Astrocyte of the spinal cord (primary cell): ENCODE measurements around the gene TMEM260.
"Not testable (repeated sequence)": the region's sequence is repeated elsewhere in the genome, so short reads cannot be mapped to it uniquely, and the experiment has no call there.

Source experiments
- DNase-seq: peaks from one replicate; pipeline ENCODE4 v3.0.0; 2011; ENCODE audit warnings: low read depth, low spot score
- H3K4me3 ChIP-seq: 2 replicates; pipeline ENCODE4 v1.5.1; 2011; ENCODE audit warnings: low read depth, mild to moderate bottlenecking, low read length, moderate library complexity
- CTCF ChIP-seq: IDR thresholded peaks from 2 replicates; pipeline ENCODE4 v1.5.1; 2012; ENCODE audit warnings: low read depth, mild to moderate bottlenecking, low read length, inconsistent platforms
- in situ Hi-C: cut with HindIII; loops from 2 replicates; pipeline ENCODE4 v1.10.0; 2017; ENCODE audit warnings: low sequenced_read_pairs

The TMEM260 gene

GRCh38 chr14:56590535-56590960 lies 10.9 kb downstream of the TMEM260 start:
- DNase-seq, result no peak
- no peak overlapping the region for H3K4me3 ChIP-seq
- in situ Hi-C loops, result no loop called here
- no peak for TF ChIP-seq CTCF

DNA sequence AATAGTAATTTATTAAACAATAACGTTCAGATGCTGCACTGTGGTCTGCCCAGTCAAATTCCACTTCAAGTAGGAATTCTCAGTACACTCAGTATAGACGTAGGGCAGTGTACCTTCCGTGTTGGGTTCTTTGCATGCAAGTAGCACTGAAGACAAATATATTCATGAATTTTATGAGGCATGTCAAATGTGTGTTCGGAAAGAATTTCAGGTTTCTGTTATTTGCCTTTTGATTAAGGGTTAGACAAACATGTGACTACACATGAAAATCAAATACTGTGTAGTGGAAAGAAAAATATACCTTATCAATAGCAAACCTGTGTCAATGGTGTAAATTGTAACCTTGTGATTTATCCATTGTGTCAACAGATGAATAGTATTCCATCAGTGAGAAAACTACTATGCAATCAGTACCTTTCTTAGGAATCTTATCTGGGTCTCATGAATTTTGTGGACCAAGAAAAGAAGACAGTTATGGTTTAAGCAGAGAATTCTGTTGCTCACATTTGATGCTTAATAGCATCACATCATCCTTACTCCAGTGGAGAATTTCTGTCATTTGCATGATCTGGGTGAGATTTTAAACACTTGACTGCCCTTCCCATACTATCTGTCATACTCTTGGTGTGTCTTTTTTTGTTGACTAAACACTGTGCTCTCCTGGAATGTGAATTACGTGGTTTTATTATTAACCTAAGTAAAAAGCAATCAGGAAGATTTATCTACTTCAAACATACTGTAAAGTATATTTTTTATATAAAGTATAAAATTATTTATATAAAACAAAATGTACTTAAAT lies 13.3 kb downstream of the TMEM260 start:
- no peak overlapping the region for H3K4me3 ChIP-seq
- TF ChIP-seq CTCF, result no peak
- DNase-seq, result no peak
- in situ Hi-C loops, result no loop called here

DNA sequence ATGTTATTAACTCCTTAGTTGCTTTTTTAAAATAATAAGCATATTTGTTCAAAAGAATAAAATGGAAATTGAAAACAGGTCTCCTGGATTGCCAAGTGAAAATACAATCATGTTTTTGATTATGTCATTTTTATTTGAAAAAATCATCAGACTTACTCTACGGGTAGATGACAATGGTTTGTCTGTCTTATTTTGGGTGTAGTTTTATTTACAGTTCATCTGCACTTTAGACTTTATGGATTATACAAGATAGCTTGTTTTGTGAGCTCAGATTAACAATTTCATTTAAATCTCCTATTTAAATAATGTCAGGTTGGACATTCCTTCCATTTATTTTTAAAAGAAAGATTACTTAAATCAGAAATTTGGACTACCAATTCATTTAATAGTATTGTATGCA lies 14.8 kb downstream of the TMEM260 start:
- DNase-seq, result no peak
- in situ Hi-C loops, result no loop called here
- TF ChIP-seq CTCF, result no peak
- H3K4me3 ChIP-seq, result no peak overlapping the region

DNA sequence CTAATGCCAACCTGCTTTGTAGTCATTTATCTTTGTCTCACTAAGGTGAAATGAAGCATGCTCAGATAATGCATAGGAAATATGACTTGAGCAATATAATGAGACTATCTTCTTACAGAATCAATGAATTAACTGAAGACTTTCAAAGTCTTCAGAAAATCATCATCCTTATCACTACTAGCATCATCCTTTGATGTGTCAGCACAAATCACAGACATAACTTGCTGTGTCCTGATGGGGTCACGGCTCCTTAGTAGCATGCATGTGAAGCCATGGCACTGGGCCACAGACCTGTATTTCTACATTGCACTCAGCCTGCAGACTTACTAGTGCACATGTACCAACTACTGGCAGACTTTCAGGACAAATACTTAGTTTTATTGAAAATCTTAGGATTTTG lies 18.9 kb downstream of the TMEM260 start:
- in situ Hi-C loops, result no loop called here
- DNase-seq, result no peak
- TF ChIP-seq CTCF, result no peak
- no peak overlapping the region for H3K4me3 ChIP-seq

DNA sequence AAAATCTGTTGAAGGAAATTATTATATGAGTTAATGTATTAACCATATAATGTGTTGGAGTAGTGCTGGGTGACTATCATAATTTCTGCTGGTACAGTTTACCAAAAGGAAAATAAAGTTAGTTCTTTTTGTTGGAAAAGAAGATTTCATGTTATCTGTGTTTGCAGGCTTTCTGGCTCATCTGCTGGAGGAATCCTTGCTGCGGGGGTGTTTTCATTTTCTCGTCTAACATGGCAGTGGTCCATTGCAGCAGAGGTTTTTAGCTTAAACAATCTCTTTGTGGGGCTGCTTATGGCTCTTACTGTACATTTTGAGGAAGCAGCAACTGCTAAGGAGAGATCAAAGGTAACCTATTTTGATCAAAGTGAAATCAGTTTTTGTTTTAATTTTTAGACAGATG lies 24.1 kb downstream of the TMEM260 start:
- in situ Hi-C loops, result no loop called here
- no peak for TF ChIP-seq CTCF
- no peak overlapping the region for H3K4me3 ChIP-seq
- no peak for DNase-seq

DNA sequence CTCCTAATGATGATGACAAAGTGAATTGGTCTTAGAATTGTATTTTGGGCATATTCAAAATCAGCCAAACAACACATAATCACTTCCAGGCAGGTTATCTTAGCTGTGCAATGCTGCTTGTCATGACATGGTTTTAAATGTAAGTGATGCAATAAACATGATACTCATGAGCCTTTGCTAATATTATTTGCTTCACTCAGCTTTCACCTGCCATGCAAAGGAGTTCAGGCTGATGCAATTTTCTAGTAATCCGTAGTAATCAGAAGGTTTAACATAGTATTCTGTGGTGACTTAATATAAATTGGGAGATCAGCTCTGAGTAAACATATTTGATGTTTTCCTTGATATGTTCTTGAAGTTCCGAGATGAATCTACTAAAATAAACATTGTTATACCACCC lies 29.1 kb downstream of the TMEM260 start:
- no peak overlapping the region for H3K4me3 ChIP-seq
- in situ Hi-C loops, result no loop called here
- TF ChIP-seq CTCF, result no peak
- DNase-seq, result peak; percentile 43

- DNase-seq, H3K4me3 ChIP-seq, in situ Hi-C loops: not testable (repeated sequence)
These were observed 32.1 kb downstream of the TMEM260 start for GRCh38 chr14:56611663-56612062.
